ENCODE results near the gene NDUFC1.
"Not testable (repeated sequence)": the region's sequence is repeated elsewhere in the genome, so short reads cannot be mapped to it uniquely, and the experiment has no call there.

Gene NDUFC1

DNA sequence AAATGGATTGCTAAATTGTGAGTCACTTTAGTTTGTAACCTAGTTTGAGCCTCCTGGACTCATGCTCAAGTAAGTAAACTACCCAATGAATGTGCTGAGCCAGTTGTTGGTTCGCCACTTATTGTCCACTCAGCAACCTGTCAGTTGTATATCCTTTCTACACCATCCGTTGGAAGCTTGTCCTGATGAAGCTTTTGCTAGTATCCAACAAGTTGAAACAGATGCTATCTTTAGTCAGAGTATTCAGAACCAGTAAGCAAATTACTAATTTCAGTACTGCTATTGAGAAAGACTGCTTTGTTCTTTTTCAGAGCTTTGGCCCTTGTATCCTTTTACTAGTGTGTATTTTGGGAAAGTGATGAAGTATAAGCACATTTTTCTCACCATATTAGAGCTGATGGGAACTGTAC, 5.3 kb downstream of the NDUFC1 start:
- no peak for DNase-seq

DNA sequence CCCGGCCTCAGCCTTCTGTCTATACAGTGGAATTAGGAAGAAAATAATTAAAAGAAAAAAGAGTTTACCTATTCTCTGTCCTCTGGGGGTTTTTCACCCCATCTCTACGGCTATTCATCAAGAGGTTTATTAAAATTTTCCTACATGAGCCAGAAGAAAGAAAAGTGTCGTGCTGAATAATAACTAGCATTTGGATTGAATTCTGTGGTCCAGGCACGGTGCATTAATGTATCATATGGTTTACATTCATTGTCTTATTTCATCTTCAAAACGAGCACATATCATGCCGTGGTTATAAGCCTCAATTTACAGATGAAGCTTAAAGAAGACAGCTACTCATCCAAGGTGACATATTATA, 6.4 kb downstream of the NDUFC1 start:
- no peak for DNase-seq

DNA sequence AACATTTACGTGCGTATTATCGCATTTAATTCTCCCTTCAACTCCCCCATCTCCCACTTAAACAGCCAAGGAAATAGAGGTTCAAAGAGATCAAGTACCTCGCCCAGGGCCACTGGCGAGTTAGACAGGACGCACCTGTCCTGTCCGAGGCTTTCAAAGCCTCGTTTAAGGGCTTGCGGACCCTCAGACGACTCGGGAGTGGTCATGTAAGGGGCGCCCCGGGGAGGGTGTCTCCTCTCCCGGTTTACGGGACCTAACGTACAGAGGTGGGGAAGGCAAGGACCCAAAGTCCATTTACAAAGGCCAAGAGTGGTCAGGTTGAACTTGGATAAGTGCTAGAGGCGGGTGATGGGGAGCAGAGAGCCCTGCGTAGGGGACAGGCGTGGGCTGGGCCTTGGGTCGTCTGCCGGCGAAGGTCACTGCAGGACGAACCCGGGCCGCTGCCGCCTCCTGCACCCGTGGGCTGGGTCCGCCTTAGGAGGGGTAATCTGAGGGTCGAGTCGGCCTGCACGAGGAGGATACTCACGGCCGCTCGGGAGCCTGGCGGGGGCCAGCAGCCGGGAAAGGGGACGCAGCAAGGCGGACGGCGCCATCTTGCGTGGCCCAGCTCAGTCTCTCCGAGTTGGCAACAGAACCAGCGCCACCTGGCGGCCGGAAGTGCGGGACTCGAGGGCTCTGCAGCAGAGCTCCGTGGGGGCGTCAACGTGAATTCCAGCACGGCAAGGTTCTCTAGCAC, 6.9 kb downstream of the NDUFC1 start:
- DNase-seq = peak; percentile 83

DNA sequence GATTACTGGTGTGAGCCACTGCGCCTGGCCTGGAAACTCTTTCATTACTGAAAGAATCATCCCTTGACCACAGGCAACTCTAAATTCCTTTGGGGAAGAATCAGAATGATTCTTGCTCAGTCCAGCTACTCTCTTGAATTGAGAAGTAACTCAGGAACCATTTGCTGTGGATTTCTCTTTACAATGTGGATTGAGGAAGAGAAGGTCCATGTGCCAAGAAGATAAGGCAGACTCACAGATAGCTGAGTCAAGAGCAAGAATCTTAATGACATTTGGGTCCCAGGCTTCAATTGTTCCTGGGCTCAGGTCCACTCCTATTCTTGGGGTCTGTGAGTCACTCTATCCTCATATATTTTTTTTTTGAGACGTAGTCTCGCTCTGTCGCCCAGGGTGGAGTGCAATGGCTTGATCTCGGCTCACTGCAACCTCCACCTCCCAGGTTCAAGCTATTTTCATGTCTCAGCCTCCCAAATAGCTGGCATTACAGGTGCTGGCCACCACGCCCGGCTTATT, 16.0 kb downstream of the NDUFC1 start:
- DNase-seq = peak; percentile 21

DNA sequence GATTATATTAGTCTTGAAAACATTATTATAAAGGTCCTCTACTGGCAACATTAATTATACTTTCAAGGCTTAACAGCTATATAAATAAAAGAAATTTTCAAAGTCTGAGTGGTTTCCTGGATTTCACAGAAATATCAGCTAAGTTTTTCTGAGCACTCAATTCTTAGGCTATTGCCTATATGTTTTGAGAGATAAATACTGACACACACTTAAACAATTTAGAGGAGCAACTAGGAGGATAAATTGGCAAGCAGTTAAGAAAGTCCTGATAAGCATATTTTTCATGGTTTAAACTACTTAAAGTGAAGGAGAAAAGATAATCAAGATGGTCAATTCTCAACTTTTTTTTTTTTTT, 19.6 kb downstream of the NDUFC1 start:
- DNase-seq = peak; percentile 43

DNA sequence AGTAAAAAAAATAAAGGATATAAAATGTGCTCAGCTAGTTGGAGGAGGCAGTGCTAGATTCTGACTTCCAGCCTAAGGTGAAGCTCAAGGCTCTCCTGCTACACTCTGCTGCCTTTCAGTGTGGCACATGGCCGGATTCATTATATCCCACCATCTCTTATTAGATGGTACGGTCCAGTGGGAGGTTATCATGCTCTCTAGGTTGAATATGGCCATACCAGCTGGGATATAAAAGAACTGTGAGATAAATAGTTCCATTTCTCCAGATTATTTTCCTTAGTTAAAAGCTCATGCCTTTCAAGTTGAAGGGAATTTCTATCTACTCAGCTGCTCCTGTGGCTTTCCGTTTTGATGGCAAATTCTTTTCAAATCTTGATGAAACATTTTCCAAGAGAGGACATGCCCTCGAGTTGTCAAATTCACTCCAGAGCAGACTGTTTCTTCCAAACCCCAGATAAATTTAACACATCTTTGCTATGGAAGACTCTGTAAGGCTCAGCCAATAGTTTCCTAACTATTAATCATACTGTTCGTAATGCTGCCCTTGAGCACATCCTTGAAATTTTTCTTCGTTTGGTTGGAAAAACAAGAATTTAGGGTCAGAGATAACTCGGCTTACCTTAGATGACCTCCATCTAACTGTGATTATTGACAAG, 20.1 kb downstream of the NDUFC1 start:
- DNase-seq = peak; percentile 39

DNA sequence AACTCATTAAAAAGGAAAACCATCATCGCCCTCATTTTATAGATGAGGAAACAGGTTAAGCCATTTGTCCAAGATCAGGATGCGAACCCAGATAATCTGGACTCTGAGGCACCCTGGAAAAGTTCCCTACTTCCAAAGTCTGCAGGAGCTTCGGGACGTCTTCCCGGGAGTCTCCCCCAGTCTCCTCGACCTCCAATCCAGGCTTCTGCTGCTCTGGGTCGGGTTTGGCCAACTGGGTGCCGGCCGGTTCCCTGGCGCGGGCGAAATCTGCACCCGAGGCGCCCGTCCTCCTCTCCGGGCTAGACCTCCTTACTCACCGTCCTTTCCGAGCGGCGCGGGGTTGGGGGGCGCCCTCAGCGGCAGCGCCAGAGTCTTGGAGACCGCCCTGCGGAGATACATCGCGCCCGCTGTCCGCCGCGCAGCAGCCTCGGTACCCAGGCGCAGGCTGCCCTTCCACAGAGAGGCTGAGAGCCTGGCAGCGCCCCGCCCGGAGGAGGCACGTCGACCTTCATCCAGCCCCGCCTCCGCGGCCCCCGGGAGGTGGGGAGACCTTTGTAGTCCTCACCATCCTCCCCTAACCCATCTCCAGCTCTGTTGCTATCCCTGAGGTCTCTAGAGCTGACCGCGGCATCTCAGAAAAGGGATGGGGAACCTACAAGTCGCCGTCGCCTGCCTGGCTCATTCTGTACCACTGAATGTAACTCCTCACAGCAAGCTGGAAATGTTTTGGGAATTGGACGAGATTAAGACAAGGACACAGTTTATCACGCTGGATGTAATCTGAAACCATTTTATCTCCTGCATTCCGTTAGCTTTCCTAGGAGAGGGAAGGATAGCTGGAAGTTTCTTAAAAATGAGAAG, 22.3 kb downstream of the NDUFC1 start, which contains the start of gene MGARP:
Gene MGARP, minus strand, starts transcription at position 466 of the 861 bp plus-strand sequence. Its CDS starts 67 bp downstream, at position 399.
- peak; percentile 24 for DNase-seq

DNA sequence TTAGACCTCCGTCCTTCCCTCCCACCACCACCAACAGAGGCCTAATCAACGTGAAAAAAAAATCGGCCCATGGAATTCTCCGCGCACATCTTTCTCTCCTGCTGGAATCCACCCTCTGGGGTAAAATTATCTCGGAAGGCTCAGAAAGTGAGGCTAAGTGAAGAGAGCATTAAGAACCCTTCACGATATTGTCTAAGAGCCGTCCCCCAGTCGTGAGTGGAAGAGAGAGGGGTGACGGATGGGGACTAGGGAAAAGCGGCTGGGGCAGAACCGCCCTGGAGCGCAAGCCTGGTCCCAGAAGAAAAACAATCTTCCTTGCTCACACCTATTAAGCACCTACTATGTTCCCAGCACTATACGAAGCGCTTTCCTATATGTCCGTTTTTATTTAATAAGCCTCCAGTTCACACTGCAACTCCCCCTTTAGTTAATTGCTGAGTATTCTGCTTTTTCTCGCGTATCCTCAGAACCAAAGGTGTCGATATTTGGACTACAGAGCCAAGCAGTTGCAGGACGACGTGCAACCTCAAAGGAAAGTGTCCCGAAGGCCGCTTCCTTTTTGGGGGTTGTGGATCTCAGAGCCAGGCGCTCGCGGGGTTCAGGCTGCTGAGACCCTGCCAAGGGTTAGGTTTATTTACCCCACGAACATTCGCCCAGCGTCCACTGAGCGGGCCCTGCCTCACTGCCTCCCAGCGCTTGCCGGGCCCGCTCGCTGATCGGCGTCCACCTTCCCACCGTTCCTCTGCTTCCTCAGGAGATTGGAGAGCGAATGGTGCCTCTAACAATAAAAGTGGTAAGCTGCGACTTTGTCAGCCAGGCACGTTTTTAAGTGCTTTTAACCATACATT, 23.1 kb downstream of the NDUFC1 start:
- no peak for DNase-seq

DNA sequence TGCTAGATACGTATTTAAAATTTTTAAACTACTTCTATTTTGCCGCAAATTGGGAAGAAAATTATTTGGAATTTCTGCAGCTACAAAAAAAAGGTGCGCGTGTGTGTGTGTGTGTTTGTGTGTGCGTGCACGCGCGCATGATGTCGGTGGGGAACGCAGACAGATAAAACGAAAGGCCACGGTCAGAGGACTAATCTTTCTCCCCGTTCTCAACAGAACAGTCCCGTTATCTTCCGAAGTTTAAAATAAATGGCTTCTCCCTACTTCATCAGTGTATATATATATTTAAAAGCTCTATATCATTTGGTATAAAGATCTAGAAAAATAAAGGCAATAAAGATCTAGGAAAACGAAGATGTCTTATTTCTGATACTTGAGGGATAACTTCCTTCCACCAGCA, 23.8 kb downstream of the NDUFC1 start:
- no peak for DNase-seq

DNA sequence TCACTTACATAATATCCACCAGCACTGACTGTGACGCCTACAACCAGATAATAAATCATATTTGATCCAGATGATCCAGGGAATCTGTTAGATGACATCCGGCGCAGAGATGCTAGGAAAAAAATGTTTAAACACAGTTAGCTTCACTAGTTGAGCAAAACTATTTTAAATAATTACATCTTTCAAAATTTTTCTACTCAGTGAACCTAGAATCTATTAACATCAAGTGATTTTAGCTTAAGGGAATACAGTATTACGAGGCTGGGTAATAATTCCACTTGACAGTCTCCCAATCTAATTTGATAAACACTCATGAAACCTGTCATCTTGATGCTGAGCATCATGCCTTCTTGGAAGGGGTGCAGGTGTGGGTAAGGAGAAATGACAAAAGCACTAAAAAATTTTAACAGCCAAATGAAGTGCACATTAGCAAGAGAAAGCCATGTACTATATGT, 27.0 kb downstream of the NDUFC1 start:
- no peak for DNase-seq

DNA sequence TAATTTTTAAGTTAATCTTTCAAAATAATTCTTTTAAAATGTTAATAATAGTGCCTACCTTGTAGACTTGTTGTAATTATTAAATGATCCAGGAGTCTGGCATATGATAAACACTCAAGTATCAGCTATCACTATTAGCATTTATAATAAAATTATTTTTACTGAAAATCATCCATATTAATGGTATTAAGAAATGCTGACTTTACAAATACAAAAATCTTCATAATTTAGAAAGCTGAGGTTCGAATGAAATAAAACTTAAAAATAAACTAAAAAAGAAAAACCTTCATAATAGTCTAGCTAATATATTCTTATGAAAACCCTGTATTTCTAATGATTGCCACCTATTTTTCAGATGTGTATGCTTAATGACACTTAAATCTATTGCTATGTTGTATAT, 27.5 kb downstream of the NDUFC1 start:
- DNase-seq = no peak

DNA sequence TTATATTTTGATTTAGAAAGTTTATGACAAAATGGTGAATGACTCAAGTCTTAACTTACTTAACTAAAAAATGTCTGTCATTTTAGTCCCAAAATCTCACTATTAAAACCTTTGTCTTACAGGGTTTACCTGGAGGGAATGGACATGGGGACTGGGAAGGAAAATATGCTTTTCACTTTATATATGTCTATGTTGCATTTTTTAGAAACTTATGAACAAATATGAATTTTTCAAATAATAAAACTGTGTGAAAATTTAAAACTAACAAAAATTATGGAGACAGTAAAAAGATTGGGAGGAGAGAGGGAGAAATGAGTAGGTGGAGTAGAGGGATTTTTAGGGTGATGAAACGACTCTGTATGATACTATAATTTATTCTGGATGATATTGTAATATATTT, 28.4 kb downstream of the NDUFC1 start:
- no peak for DNase-seq

DNA sequence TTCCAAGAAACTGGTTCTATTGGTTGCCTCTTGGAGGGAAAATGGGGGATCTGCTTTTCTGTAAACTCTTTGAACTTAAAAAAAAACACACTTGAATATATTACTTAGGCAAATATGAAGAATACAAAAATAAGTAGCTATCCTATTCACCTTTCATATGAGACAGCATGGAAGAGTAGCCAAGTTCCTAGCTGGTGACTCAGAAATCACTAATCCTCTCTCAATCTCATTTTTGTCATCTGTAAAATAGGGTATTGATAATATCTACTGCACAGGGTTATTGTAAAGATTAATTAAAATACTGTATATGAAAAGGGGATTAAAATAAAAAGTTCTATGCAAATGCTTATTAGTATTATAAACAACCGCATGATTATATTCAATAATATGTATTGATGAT, 35.0 kb downstream of the NDUFC1 start:
- DNase-seq = no peak

DNA sequence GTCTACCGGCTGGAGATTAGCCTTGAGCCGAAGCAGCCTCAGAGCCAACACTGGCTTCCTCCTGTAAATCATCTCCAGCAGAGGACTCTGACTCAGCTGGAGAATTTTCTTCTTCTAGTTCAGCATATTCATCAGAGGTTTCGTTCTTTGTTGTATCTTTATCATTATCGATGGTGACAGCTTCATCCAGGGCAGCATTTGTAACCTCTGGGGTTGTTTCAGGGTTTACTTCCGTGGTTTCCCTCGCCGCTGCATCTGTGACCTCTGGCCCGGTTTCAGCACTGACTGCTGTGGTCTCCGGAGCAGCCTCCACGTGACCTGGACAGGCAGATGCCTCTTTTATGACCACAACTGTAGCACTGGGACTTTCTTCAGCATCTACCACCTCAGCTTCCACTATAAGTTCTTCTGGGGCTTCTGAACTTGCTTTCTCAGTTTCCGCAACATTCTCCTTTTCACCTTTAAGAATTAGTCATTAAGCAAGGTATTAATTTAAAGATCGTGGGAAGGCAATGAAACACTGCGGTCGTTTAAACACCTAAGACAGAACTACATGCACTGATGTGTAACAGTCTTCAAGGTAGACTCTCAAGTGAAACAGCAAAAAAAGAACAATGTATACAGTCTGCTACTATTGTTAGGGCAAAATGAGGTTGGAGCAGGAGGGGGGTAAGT, 35.6 kb downstream of the NDUFC1 start:
- peak; percentile 36 for DNase-seq

DNA sequence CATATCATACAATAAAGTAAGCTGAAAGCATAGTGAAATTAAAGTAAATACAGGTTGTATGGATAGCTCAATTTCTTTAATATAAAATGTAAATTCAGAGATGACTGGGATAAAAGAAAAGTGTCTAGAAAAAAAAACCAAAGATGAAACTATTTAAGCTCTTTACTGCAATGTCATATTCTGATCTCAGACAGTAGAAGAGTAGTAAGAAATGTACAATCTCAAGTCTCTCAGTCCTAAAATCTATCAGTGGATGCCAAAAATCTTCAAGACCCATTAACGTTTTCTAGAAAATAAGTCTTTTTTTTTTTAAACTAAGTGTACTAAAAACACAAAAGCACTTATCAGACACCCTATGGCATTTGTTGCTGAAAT, 36.1 kb downstream of the NDUFC1 start:
- no peak for DNase-seq

DNA sequence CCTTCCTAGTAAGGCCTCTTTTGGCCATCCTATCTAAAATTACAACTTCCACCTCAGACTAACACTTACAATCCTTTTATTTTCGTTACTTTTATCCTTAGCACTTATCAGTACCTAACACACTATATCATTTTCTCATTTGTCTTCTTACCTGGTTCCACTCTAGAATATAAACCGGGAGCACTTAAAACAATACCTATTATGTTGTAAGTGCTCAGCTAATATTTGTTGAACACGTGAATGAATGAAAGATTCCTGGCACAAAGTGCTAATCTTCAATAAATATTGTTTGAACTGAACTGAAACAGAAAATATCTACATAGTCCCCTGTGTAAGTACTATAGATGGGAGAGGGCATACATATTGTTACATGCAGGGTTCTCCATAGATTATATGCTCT, 36.6 kb downstream of the NDUFC1 start:
- DNase-seq = no peak

DNA sequence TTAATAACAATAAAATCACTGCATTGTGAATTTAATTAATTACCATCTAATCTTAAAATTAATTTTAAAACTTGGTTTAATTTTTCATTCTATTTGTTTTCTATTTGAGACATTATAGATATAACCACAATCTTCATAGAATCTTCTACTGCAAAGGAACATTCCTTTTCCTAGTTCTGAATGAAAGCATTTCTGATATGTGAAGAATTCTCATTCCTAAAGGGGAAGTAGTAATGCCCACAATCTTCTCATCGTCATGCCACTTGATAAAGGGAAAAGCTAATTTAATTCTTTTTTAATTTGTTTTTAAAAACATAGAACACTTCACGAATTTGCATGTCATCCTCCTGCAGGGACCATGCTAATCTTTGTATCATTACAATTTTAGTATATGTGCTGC, 45.9 kb downstream of the NDUFC1 start:
- no peak for DNase-seq

DNA sequence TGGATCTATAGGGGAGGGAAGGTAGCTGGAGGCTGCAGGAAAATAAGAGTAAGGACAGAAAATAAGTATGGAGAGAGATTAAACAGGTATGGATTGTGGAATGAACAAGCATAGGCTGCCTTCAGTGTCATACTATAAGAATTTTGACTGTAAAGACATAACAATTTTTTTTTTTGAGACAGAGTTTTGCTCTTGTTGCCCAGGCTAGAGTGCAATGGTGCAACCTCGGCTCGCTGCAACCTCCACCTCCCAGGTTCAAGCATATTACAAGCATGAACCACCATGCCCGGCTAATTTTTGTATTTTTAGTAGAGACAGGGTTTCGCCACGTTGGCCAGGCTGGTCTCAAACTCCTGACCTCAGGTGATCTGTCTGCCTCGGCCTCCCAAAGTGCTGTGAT, 46.7 kb downstream of the NDUFC1 start:
- DNase-seq = not testable (repeated sequence)

DNA sequence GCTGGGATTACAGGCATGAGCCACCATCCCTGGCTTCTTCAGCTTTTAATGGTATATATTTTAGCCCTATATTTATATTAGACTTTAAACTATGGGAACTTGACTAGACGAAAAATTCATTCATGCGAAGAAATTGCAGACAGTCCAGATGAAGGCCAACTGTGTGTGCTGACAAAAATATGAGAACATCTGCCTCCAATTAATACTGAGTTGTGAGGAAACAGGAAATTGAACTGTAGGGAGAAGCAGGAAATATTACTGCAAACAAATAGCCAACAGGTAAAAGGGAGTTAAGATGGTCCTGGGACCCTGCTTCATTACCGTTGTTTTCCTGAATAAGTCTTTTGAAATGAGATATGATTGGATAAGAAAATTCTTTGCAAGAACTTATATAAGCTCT, 48.6 kb downstream of the NDUFC1 start:
- no peak for DNase-seq

DNA sequence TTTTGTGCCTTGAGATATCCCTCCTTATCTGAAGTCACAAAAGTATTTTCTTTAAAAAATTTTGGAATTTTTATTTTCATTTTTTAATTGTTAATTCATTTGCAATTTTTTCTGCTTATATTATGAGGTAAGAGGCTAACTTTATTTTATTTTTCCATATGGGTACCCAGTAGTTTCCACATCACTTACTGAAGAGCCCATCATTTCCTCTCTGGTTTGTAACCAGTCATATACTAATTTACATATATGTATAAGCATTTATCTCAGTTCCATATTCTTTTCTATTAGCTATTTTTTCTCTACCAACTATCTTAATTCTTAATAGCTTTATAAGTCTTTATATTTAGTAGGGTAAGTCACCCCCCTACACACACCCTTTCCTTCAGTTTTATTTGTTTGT, 49.2 kb downstream of the NDUFC1 start:
- no peak for DNase-seq

DNA sequence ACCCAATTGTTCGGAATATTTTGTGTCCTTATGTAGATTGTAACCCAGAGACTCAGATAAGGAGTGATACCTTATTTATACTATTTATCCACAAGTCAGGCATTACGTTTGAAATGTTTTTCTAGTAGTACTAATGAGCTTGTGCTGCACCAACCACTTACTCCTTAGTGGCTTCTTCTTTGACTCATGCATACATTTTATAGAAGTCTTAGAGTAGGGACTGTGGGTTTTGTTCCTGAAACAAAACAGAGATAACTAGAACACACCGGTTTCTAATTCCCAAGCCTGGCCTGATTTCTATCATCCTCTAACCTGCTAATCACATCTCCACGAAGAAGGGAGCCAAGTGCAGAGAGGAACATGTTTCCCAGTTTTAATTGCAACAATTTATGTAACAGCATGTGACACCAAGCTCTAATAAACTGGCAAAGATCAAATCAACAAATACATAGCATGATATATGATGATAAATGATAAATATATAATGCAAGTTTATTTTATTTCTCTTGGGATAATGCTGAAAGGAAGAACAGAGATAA, 54.5 kb downstream of the NDUFC1 start:
- no peak for DNase-seq

DNA sequence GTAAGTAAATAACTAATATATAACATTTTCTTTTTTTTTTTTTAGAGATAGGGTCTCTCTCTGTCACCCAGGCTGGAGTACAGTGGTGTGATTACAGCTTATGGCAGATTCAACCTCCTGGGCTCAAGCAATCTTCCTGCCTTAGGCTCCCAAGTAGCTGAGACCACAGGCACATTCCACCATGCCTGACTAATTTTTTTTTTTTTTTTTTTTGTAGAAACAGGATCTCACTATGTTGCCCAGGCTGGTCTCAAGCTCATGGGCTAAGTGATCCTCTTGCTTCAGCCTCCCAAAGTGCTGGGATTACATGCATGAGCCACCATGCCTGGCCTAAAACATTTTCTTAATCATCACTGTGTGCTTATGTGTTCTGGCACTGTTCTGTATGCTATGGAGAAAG, 55.0 kb downstream of the NDUFC1 start:
- no peak for DNase-seq

Data from NCI-H226 (cell line).